ENCODE results near the gene OSCP1.

OSCP1 gene

GRCh38 chr1:36472656-36473055, 22.4 kb upstream of the OSCP1 start:
- no peak for DNase-seq

DNA sequence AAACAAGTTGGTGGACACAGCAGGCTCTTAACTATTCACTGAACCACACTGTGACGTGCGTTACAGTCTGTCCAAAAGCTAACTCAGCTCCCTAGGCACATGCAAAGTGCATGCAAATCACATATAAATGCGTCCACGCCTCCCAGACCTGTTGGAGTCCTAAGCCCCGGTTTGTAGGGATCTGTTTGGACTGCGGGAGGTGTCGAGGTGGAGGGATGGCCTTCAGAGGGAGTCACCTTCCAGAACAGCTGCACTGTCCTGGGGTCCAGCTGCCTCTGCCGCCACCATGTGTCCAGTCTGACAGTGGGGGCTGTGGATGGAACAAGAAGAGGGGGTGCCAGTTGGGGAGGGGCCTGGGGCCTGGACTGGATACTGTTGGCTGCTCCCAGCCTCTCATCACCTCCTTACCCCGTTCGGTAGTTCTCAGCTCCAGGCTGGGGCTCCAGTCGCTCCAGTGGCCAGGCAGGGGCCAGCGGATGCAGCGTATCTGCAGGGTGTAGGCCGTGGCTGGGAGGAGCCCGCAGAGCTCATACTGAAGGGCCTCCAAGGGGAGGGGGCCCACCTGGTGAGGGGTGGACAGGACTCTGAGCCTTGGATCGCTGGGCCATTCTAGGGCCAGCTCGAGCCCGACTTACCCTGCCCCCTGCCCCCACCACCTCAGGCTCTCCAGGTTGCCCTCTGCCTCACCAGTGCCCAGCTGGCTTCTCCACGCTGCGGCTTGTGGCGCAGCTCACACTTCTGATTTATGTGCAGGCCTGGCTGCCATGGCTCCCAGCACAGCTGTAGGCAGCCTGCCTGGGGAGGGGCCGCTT, 21.8 kb upstream of the OSCP1 start:
- DNase-seq, result no peak

DNA sequence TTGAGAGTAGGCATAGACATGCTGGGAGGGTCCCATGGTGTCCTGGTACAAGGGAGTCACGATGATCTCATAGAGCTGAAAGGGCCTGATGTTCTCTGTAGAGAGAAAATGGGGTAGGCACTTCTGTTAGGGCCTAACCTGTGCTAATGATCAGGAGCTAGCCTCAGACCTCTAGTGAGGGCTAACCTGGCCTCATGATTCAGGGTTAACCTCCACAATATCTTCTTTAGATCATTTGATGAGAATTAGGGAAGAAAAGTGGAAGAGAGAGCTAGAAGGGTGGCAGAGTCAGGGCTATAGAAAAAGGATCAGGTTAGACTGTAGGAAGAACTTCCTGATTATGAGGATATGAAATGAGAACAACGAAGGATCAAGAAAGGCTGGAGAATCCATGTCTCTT, 18.9 kb upstream of the OSCP1 start:
- no peak for DNase-seq

DNA sequence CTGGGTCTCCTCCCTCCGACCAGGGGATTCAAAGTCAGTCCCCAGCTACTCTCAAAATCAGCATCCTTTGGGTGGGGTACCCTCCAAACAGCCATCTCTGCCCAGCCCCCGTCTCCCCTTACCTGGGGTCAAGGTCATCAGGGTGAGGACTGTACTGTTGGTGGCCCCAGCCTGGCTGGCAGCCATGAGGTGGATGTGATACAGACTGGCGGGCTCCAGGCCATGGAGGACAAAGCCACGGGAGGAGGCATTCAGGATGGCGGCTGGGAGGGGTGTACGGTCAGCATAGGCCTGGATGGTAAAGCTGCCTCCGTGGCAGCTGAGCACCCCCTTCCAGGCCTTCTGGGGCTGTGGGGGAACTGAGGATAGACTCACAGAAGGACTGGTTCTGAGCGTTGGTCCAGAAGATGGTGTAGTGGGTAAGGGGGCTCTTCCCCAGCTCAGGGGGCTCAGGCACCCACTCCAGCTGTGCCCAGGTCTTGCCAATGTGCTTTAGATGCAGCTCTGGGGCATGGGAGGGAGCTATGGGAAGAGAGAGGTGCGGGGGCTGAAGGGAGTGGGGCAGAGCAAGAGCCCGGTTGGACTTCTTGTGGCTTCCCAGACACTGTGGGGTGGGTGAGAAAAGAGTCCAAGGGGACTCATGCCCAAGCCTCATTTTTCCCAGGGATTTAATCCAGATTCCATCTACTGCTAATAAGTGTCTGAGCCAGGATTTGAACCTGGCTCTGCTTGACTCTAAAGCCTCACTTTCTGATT, 17.6 kb upstream of the OSCP1 start:
- DNase-seq, result no peak

GRCh38 chr1:36467027-36467410, 16.8 kb upstream of the OSCP1 start:
- no peak for DNase-seq

DNA sequence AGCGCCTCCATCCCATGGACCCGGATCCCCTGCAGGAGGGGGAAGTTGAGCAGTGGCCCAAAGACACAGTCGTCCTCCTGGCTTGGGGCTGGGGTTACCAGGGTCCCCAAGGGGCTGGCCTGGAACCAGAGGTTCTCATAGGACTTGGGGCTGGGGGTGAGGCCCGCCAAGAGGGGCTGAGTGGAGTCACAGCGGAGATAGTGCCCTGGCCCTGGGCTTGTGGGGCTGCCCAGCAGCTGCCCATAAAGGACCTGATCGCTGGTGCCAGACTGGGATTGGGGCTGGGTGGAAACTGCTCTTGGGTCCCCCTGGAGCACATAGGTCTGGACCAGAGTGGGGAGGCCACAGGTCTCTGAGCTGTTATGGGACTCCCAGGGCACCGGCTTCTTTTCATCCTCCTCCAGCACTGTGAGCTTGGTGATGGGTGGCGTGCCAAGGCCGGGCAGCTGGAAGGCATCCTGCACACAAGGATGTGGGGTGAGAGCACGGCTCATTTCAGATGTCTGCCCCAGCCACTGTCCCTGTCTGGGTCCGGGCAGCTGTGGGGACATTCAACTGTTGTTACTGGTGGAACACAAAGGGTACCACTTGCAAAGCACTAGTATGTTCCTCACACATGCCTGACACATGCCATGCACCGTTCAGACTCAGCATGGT, 16.2 kb upstream of the OSCP1 start:
- no peak for DNase-seq

- DNase-seq, result no peak
Measured at GRCh38 chr1:36465731-36466369, 15.6 kb upstream of the OSCP1 start.

DNA sequence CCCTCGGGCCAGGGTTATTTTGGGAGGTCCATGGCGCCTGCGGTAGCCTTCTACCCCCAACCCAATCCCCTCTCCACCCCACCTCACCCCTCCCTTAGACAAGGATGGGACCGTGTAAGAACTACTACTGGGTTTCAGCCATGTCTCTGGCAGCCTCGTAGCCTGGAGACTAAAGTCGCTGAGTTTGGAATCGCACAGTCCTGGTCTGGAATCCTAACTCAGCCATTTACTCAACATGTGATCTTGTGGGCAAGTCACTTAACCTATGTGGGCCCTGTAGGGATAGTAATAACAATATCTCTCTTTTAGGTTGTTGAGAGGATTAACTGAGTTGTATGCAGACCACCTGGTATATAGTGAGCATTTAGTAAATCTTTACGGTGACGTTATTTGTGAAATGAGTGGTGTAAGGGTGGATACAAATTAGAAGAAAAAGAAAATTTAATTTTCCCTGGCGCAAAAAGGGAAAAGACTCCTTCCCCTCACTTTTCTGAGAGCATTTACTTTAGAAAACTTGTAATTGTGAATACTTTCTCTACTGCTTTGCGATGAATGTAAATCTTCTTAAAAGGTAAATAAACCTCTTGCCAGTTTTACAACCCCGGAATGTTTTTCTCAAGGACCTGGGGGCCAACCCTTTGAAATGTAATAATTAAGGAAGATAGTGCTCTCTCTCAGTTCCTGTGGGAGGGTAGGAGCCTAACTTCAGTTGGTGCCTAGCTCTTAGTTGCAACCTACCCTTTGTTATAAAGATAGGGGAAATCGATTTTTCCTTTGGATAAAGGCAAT, 14.5 kb upstream of the OSCP1 start:
- DNase-seq, result no peak

DNA sequence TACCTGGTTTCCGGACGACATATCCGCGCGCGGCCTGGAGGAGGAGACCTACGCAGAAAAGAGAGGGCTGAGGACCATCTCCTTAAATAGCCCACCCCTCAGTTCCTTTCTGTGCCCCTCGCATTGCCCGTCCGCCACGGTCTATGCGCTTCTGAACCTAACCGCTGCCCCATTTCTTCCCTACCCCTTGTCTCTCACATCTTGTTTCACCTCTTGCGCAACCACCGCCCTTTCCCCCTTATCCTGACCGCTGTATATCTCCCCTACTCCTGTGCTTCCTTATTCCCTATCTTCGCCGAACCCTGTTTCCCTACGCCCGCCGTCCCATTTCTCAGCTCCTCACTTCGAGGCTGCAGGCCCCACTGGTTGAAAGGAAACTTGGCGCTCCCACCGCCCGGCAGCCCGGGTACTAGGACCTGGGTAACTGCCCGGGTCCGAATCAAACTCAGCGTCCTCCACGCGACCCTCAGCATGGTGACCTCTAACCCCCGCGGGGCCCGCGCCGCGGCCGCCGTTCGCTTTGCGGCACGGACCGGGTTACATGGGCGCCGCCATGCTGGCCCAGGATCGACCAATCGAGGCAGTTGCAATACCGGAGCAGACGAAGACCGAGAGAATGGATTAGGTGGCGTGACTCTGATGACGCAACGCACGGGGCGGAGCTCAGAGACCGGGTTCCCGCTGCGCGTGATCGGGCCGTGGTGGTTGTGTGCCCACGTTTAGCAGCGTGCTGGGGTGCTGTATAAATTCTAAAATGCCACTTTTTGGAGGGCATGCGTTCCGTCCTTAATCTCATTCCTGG, 13.8 kb upstream of the OSCP1 start, which contains the start of gene MRPS15:
Gene MRPS15 (minus strand): TSS at position 582 of the 802 bp plus-strand sequence. CDS start 109 bp downstream, at position 473.
- DNase-seq, result peak; percentile 96

- DNase-seq, result no peak
Measured at GRCh38 chr1:36463463-36463802, 13.2 kb upstream of the OSCP1 start.

- DNase-seq, result no peak
Measured at GRCh38 chr1:36458910-36459309, 8.7 kb upstream of the OSCP1 start.

DNA sequence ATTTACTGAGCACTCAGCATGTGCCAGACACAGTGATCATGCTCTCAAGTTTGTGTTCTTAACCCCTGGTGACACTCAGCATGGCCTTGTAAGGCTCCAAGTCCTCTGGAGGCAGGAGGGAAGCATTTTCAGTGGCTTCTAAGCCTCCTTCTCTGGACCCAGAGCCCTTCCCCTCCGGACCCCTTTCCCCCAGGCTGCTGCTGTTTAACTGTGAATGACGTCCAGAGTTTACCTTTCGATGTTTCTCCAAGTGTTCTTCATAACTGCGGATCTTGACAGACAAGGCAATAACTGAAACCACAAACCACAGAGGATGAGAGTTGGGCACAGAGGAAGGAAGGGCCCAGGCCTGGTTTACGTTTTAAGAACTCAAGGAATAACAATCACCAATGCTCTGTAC, 7.4 kb upstream of the OSCP1 start:
- DNase-seq, result no peak

DNA sequence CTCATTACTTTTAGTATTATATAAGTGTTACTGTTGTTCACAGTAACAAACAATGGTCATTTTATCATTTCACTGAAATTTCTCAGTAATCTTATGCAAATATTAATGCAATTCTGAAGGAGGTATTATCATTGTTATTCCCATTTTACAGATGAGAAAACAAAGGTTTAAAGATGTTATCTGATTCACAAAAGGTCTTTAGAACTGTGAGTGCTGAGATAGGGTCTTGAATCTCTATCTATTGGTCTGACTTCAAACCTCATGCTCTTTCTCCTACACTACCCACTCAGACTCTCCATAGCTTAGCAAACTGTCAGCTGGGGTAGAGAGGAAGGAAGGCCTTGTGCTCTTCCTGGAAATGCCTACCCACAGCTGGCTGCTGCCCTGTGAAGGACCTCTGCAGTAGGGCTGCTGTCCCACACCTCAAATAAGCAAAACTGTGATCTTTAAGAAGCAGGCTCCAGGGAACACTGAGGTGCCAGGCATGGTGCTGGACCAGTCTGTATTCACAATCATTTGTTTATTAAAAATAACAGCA, 6.2 kb upstream of the OSCP1 start:
- DNase-seq, result no peak

DNA sequence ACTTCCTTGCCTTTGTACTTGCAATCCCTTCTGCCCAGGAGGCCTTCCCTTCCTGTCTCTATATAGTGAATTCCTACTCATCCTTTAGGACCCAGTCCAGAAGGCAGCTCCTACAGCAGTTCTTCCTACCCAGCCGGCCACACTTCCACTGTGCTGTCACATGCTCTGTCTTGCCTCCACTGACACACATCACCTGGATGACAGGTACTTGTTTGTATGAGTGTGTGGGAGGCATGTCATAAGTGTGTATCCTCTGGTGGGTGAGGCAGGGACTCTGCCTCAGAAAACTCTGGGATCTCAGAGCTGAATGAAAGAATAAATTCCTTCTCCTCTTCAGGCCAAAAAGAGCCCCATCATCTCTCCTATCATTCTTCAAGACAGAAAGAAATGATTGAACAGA, 5.1 kb upstream of the OSCP1 start:
- no peak for DNase-seq

- DNase-seq, result no peak
Measured at GRCh38 chr1:36453600-36454388, 3.5 kb upstream of the OSCP1 start.

DNA sequence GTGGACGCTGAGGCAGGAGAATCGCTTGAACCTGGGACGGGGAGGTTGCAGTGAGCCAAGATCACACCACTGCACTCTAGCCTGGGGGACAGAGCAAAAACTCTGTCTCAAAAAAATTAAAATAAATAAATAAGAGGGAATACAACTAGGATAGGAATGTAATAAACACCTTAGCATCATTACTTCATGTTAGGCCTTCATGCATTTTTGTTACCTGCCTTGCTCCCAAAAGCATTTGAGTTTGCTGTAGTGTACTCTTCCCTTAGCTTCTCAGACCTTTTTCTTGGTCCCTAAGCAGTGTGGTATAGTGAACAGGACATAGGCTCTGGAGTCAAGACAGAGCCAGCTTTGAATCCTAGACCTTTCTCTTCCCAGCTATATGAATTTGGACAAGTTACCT, 2.8 kb upstream of the OSCP1 start:
- DNase-seq, result no peak

GRCh38 chr1:36450919-36451305, 661 bp upstream of the OSCP1 start:
- no peak for DNase-seq

DNA sequence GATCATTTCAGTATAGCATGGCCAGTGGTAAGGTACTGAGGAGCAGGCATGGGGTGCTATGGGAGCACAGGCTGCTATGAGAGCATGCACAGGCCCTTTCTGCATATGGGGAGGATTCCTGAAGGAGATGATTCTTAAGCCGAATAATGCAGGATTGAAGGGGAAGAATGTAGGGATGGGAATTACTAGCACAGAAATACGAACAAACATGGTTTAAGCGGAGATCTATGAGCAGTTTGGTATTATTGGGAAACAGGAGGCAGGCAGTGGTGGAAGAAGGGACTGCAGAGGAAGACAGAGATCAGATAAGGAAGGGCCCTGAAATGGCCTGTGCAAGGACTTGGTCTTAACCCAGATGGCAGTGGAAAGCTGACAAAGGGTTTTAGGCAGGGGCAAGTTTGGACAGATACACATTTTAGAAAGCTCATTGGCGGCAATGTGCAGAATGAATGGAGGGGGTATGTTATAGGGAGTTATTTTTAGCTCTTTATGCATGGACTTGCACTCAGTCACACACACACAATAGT, 1.7 kb downstream of the OSCP1 start:
- DNase-seq, result no peak

DNA sequence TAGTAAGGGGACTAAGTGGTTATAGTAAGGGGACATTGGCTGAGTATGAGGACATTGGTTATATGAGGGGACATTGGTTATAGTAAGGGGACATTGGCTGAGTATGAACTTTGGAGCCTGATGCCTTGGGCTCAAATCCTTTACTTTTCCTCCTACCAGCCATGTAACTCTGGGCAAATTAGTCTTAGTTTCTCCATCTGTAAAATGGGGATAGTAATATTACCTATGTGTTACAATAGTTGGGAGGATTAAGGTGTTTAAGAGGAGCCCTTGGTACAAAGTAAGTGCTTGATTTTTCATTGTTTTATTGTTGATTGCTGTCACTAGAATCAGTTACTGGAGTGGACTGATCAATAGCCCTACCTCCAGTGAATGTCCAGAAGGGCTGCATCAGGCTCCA, 2.8 kb downstream of the OSCP1 start:
- no peak for DNase-seq

- DNase-seq, result no peak
Measured at GRCh38 chr1:36446746-36447145, 3.5 kb downstream of the OSCP1 start.
